ENCODE measurements around the gene EML2. TPM values are rescaled to one million over a fixed set of nuclear protein-coding genes. Genes with fewer than 3 reads are reported as not detected.

EML2 gene
- polyA plus RNA-seq, 1 donor from 2014 or later: 18.9 TPM

DNA sequence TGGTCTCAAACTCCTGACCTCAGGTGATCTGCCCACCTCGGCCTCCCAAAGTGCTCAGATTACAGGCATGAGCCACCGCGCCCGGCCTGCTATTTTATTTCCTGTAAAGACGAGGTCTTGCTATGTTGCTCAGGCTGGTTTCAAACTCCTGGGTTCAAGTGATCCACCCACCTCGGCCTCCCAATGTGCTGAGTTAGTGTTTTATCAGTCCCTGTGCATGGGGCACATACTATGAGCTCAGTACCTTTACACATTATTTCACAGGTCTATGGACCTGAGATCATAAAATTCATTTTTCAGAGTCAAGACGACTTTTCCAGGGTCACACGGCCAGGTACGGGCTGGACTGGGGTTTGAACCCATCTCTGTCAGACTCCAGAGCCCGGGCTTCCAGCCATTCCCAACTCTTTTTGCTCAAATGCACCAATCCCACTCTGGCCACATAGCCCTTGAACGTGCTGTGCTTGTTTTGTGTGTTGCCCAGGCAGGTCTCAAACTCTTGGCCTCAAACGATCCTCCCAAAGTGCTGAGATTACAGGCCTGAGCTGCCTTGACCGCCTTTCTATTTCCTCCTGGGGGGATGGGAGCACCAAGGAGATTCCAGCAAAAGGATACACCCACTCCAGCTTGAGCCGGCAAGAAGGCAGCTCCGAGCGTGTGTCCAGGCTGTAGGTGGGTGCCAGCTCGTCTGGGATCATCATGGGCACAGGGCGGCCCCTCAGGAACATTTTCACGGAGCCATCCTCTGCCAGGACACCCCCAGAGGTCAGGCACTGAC is 1.1 kb downstream of the EML2 start:
- H3K79me2 ChIP-seq (replicated peaks; ENCODE audit: insufficient read depth, low read length): no peaks in the 10 kb centered on the region
- H3K9ac ChIP-seq (ENCODE audit: low read length): no peak overlapping the region
- H3K4me2 ChIP-seq (ENCODE audit: low read length): no peak overlapping the region
- H4K20me1 ChIP-seq (ENCODE audit: insufficient read depth): no peaks in the 10 kb centered on the region
- TF ChIP-seq TAF1 (IDR thresholded peaks at IDR 0.05; ENCODE audit: low read depth) (no peak), MXI1 (conservative IDR thresholded peaks at IDR 0.05; ENCODE audit: poor library complexity, severe bottlenecking) (no peak), RAD21 (conservative IDR thresholded peaks at IDR 0.05) (no peak), EP300 (conservative IDR thresholded peaks at IDR 0.05; ENCODE audit: poor library complexity, severe bottlenecking) (no peak), EZH2 (IDR thresholded peaks at IDR 0.05; ENCODE audit: borderline replicate concordance, insufficient read depth, low read length, poor library complexity, severe bottlenecking) (no peak), SMC3 (conservative IDR thresholded peaks at IDR 0.05; ENCODE audit: poor library complexity) (no peak), POLR2AphosphoS5 (IDR thresholded peaks at IDR 0.05) (no peak)
- TF ChIP-seq, protein P1, sequence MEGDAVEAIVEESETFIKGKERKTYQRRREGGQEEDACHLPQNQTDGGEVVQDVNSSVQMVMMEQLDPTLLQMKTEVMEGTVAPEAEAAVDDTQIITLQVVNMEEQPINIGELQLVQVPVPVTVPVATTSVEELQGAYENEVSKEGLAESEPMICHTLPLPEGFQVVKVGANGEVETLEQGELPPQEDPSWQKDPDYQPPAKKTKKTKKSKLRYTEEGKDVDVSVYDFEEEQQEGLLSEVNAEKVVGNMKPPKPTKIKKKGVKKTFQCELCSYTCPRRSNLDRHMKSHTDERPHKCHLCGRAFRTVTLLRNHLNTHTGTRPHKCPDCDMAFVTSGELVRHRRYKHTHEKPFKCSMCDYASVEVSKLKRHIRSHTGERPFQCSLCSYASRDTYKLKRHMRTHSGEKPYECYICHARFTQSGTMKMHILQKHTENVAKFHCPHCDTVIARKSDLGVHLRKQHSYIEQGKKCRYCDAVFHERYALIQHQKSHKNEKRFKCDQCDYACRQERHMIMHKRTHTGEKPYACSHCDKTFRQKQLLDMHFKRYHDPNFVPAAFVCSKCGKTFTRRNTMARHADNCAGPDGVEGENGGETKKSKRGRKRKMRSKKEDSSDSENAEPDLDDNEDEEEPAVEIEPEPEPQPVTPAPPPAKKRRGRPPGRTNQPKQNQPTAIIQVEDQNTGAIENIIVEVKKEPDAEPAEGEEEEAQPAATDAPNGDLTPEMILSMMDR (IDR thresholded peaks at IDR 0.05; ENCODE audit: poor library complexity, severe bottlenecking): no peak
- TF ChIP-seq, protein P2, sequence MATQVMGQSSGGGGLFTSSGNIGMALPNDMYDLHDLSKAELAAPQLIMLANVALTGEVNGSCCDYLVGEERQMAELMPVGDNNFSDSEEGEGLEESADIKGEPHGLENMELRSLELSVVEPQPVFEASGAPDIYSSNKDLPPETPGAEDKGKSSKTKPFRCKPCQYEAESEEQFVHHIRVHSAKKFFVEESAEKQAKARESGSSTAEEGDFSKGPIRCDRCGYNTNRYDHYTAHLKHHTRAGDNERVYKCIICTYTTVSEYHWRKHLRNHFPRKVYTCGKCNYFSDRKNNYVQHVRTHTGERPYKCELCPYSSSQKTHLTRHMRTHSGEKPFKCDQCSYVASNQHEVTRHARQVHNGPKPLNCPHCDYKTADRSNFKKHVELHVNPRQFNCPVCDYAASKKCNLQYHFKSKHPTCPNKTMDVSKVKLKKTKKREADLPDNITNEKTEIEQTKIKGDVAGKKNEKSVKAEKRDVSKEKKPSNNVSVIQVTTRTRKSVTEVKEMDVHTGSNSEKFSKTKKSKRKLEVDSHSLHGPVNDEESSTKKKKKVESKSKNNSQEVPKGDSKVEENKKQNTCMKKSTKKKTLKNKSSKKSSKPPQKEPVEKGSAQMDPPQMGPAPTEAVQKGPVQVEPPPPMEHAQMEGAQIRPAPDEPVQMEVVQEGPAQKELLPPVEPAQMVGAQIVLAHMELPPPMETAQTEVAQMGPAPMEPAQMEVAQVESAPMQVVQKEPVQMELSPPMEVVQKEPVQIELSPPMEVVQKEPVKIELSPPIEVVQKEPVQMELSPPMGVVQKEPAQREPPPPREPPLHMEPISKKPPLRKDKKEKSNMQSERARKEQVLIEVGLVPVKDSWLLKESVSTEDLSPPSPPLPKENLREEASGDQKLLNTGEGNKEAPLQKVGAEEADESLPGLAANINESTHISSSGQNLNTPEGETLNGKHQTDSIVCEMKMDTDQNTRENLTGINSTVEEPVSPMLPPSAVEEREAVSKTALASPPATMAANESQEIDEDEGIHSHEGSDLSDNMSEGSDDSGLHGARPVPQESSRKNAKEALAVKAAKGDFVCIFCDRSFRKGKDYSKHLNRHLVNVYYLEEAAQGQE (IDR thresholded peaks at IDR 0.05; ENCODE audit: borderline replicate concordance): no peak
- H3K9me3 ChIP-seq (ENCODE audit: low read length): no peaks in the 10 kb centered on the region
- no peaks in the 10 kb centered on the region for H3K36me3 ChIP-seq (ENCODE audit: insufficient read depth, low read length)
- H2AFZ ChIP-seq (ENCODE audit: low read depth, low read length): no peak overlapping the region
- H3K27me3 ChIP-seq (ENCODE audit: insufficient read depth, low read depth, low read length): peaks cover 10% of the 10 kb centered on the region
- no peaks in the 10 kb centered on the region for H3K9me2 ChIP-seq (ENCODE audit: insufficient read depth, low read length)
- no peak overlapping the region for H3K4me3 ChIP-seq (ENCODE audit: low read length)
- H3K27ac ChIP-seq (ENCODE audit: low read length): no peak overlapping the region
- no peaks in the 10 kb centered on the region for H3F3A ChIP-seq (ENCODE audit: insufficient read depth, low read length, poor library complexity, severe bottlenecking)

- Histone ChIP-seq H3K4me3 (ENCODE audit: low read length) (no peak overlapping the region), H3K4me2 (ENCODE audit: low read length) (no peak overlapping the region), H3F3A (ENCODE audit: insufficient read depth, low read length, poor library complexity, severe bottlenecking) (no peaks in the 10 kb centered on the region), H3K27ac (ENCODE audit: low read length) (no peak overlapping the region), H3K27me3 (ENCODE audit: insufficient read depth, low read depth, low read length) (peaks cover 7% of the 10 kb centered on the region), H2AFZ (ENCODE audit: low read depth, low read length) (no peak overlapping the region), H3K9me3 (ENCODE audit: low read length) (no peaks in the 10 kb centered on the region), H4K20me1 (ENCODE audit: insufficient read depth) (no peaks in the 10 kb centered on the region), H3K36me3 (ENCODE audit: insufficient read depth, low read length) (no peaks in the 10 kb centered on the region), H3K79me2 (replicated peaks; ENCODE audit: insufficient read depth, low read length) (no peaks in the 10 kb centered on the region), H3K9me2 (ENCODE audit: insufficient read depth, low read length) (no peaks in the 10 kb centered on the region), H3K9ac (ENCODE audit: low read length) (no peak overlapping the region)
- TF ChIP-seq, protein P1 (IDR thresholded peaks at IDR 0.05; ENCODE audit: poor library complexity, severe bottlenecking): no peak
- no peak for TF ChIP-seq RAD21 (conservative IDR thresholded peaks at IDR 0.05)
- TF ChIP-seq, protein P2 (IDR thresholded peaks at IDR 0.05; ENCODE audit: borderline replicate concordance): no peak
- TF ChIP-seq POLR2AphosphoS5 (IDR thresholded peaks at IDR 0.05): no peak
- TF ChIP-seq MXI1 (conservative IDR thresholded peaks at IDR 0.05; ENCODE audit: poor library complexity, severe bottlenecking): no peak
- TF ChIP-seq EZH2 (IDR thresholded peaks at IDR 0.05; ENCODE audit: borderline replicate concordance, insufficient read depth, low read length, poor library complexity, severe bottlenecking): no peak
- no peak for TF ChIP-seq EP300 (conservative IDR thresholded peaks at IDR 0.05; ENCODE audit: poor library complexity, severe bottlenecking)
- no peak for TF ChIP-seq SMC3 (conservative IDR thresholded peaks at IDR 0.05; ENCODE audit: poor library complexity)
- no peak for TF ChIP-seq TAF1 (IDR thresholded peaks at IDR 0.05; ENCODE audit: low read depth)
Observed at GRCh38 chr19:45636902-45637301, 2.3 kb downstream of the EML2 start.

Data from neural cell (in vitro differentiated cells).